HG02759 (cell line): ENCODE data around the gene TECPR2.

ENCODE experiments used
- ATAC-seq: cut with Tn5 transposase; IDR thresholded peaks from one replicate; pipeline ENCODE4 v1.9.1; 2021; ENCODE audit warnings: mild to moderate bottlenecking, moderate library complexity; ENCODE audit not compliant: unreplicated experiment

The TECPR2 gene

GRCh38 chr14:102421411-102422057 lies 58.8 kb downstream of the TECPR2 start:
- ATAC-seq = no peak

DNA sequence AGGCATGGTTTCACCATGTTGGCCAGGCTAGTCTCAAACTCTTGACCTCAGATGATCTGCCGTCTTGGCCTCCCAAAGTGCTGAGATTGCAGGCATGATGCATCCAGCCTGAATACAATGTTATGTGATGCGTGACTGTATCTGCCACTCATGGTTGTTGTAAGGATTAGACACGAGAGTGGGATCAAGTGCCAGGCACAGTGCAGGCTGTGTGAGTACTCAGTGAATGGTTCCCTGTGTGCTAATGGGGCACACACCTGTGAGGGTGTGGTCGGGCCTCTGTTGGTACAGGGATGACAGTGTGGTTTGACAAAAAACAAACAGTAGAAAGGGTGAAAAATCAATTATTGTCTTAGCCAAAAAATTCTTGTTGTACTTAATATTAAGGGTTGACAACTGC lies 61.8 kb downstream of the TECPR2 start:
- ATAC-seq = no peak

GRCh38 chr14:102424923-102425322 lies 62.2 kb downstream of the TECPR2 start:
- no peak for ATAC-seq

DNA sequence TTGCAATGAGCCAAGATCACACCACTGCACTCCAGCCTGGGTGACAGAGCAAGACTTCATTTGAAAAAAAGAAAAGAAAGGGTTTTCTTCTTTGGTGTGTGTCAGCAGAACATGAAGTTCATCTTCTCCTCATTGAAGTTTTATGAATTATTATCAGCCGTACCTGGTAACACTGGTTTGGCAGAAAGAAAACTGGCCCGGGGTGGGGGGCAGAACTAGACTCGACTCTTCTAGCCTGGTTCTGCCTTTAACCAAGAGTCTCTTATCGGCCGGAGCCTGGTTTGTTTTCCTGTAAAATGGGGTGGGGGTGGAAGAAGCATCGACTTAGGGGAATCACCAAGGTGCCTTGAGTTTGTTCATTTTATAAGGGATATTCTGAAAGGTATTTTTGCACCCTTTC lies 64.1 kb downstream of the TECPR2 start:
- no peak for ATAC-seq

DNA sequence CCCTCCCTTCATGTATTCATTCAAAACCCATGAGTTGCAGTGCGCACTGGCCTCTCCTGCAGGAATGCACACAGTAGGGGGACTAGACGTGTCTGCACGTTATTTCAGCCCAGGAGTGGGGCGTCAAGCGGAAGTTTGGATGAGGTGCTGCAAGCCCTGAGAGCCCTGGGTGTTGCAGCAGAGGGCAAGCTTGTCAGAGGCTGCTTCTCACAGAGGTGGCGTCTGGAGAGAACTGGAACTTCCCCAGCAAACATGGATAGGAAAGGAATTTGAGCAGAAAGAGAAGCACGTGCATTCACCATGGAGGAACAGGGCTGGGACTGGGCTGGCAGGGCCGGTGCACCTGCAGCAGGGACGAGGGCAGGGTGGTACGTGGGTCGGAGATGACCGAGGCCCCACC lies 64.9 kb downstream of the TECPR2 start:
- ATAC-seq = no peak

DNA sequence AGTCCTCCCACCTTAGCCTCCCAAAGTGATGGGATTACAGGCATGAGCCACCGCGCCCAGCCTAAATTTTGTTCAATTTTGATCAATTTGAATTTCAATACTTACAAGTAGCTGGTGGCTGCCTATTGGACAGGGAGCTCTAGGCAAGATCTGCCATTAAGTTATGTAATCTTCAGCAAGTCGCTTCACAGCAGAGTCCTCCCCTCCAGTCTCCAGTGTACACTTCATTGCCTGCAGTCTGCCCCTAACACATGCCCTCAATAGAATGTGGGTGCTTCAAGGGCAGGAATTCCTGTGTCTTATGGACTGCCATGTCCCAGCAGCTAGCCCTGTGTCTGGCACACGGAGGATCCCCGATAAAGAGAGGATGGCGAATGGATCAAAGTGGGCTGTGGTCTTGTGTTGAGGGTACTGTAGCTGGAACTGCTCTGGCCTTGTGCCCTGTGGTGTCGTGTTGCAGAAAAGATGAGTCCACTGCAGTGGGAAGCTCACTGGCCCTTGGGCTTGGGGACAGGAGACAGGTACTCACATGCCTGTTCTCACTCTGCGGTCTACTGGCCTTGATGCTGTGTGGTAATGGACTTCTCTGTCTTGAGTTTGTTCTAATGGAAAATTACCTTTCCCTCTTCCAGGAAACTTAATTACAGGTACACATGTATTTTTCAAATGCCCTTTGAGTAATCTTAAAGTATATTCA lies 67.6 kb downstream of the TECPR2 start:
- ATAC-seq = no peak

DNA sequence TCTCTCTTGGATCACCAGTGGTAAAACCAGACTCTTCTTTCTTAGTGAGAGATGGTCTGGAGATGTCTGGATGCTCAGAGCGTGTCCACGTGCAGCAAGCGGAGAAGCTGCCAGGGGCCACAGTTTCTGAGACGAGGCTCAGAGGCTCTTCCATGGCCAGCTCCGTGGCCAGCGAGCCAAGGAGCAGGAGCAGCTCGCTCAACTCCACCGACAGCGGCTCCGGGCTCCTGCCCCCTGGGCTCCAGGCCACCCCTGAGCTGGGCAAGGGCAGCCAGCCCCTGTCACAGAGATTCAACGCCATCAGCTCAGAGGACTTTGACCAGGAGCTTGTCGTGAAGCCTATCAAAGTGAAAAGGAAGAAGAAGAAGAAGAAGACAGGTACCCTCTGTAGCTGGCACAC lies 69.0 kb downstream of the TECPR2 start:
- no peak for ATAC-seq

DNA sequence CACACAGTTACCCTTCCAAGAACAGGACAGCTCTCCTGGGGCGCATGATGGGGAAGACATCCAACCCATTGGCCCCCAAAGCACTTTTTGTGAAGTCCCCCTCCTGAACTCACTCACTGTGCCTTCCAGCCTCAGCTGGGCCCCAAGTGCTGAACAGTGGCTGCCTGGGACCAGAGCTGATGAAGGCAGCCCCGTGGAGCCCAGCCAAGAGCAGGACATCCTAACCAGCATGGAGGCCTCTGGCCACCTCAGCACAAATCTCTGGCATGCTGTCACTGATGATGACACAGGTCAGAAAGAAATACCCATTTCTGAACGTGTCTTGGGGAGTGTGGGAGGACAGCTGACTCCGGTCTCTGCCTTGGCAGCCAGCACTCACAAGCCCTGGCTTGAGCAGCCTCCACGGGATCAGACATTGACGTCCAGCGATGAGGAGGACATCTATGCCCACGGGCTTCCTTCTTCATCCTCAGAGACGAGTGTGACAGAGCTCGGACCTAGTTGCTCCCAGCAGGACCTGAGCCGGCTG lies 72.0 kb downstream of the TECPR2 start:
- no peak for ATAC-seq

- ATAC-seq = no peak
These were observed 75.5 kb downstream of the TECPR2 start for GRCh38 chr14:102437997-102438915.

DNA sequence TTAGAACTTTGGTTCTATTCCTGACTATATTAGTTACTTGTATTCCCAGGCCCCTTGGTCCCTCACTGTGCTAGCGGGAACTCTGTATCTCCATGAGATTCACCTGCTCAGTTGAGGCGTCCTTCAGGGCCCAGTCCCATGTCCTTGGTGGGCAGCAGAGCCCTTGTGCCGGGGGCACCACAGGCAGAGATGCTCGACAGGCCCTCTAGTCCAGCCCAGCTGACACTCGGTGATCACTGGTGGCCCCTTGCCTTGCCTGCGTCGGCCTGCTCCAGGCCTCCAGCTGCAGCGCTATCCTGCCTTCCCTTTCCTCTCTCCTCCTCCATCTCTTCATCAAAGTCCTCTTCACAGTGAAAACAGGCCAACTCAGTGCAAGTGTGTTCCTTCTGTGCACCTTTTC lies 76.8 kb downstream of the TECPR2 start:
- no peak for ATAC-seq

- no peak for ATAC-seq
These were observed 77.7 kb downstream of the TECPR2 start for GRCh38 chr14:102440392-102440791.

- ATAC-seq = no peak
These were observed 79.8 kb downstream of the TECPR2 start for GRCh38 chr14:102442241-102443211.

- ATAC-seq = no peak
These were observed 82.3 kb downstream of the TECPR2 start for GRCh38 chr14:102445066-102445465.

GRCh38 chr14:102445641-102446040 lies 82.9 kb downstream of the TECPR2 start:
- no peak for ATAC-seq

- no peak for ATAC-seq
These were observed 87.7 kb downstream of the TECPR2 start for GRCh38 chr14:102450206-102451063.

DNA sequence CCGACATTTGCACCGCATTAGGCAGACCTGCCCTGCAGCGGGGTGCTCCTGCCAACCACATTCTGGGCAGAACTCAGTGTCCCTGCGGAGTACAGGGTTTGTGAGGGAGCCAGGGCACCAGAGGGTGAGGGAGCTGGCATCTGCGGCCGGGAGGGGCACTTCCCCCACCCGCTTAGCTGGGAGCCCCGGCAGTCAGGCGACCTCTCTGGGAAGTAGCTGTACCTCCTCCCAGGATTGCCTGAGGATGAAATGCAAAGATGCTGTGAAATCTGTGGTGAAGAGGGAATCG lies 88.3 kb downstream of the TECPR2 start:
- no peak for ATAC-seq

DNA sequence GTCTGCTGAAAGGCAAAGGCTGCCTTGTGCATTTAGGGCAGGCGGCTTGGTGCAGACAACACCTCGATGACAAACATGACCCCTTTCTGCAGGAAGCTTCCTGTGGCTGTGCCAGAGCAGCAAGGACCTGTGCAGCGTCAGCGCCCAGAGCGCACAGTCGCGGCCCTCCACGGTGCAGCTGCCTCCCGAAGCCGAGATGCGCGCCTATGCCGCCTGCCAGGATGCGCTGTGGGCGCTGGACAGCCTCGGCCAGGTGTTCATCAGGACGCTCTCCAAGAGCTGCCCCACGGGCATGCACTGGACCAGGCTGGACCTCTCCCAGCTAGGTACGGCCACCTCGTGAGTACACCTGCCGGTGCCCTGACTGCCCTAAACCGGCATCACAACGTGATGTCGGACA lies 89.6 kb downstream of the TECPR2 start:
- no peak for ATAC-seq

DNA sequence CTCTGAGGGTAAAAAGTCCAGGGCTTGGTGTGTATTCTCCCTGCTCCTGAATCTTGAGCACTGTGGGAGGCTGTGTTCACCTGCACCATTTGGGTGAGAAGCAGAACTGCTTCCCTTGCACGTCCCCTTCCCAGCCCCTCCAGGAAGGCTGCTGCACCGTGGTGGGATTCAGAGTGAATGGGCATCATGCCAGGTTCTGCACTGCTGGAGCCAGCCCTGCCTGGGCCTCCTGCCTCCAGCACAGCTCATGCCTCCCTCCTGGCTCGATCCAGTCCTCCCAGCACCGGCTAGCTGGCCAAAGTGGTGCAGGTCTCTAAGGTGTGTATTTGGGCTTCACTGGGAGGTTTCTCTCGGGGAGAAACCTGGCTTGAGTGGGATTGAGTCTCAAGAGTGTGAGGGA lies 92.0 kb downstream of the TECPR2 start:
- ATAC-seq = no peak

DNA sequence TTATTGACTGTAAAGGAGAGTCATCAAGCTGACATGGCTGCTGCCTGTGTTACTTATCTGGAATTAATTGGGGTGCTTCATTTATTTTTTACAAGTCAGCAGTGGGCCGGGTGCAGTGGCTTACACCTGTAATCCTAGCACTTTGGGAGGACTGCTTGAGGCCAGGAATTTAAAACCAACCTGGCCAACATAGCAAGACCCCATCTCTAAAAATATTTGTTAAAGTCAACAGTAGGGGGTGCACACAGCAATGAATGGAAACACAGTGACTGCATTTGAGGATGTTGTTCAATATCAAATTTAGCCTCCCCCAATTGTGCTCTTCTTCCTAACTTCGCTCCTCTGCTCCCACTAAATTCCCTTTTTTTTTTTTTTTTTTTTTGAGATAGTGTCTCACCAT lies 94.8 kb downstream of the TECPR2 start:
- ATAC-seq = no peak
